HepG2 (cell line): ENCODE measurements around the gene LSMEM2. TPM values are rescaled to one million over a fixed set of nuclear protein-coding genes. Genes with fewer than 3 reads are reported as not detected.

Experiments used
- ADNP ChIP-seq: sonication (generic); formaldehyde crosslinking; IDR thresholded peaks from 2 replicates; pipeline ENCODE4 v1.4.0; 2020; ENCODE audit warnings: missing genetic modification reagents
- BORCS8-MEF2B ChIP-seq: sonication (generic); formaldehyde crosslinking; IDR thresholded peaks from 2 replicates; pipeline ENCODE4 v1.8.0; 2022; ENCODE audit warnings: mild to moderate bottlenecking, missing genetic modification reagents
- CBX5 ChIP-seq: sonication (generic); formaldehyde crosslinking; IDR thresholded peaks from 2 replicates; pipeline ENCODE4 v1.4.0; 2020; ENCODE audit warnings: missing genetic modification reagents, borderline replicate concordance
- GPN1 ChIP-seq: sonication (generic); formaldehyde crosslinking; IDR thresholded peaks from 2 replicates; pipeline ENCODE4 v1.5.1; 2020; ENCODE audit warnings: missing genetic modification reagents, borderline replicate concordance
- HCFC1 ChIP-seq: fragments of 150-350 bp; IDR thresholded peaks from 2 replicates; pipeline ENCODE4 v1.6.1; 2014; ENCODE audit warnings: low read depth, low read length
- HOXD1 ChIP-seq: sonication (generic); formaldehyde crosslinking; IDR thresholded peaks from 2 replicates; pipeline ENCODE4 v1.5.0; 2020; ENCODE audit warnings: missing genetic modification reagents
- IKZF4 ChIP-seq: sonication (generic); formaldehyde crosslinking; IDR thresholded peaks from 2 replicates; pipeline ENCODE4 v1.5.1; 2020; ENCODE audit warnings: borderline replicate concordance, mild to moderate bottlenecking, low read depth, missing genetic modification reagents; ENCODE audit errors: not compliant biosample characterization
- MEIS1 ChIP-seq: sonication (generic); formaldehyde crosslinking; IDR thresholded peaks from 2 replicates; pipeline ENCODE4 v1.9.0; 2021; ENCODE audit warnings: mild to moderate bottlenecking, missing genetic modification reagents, moderate library complexity, borderline replicate concordance
- MTF1 ChIP-seq: sonication (generic); formaldehyde crosslinking; IDR thresholded peaks from 2 replicates; pipeline ENCODE4 v1.5.0; 2020; ENCODE audit warnings: missing genetic modification reagents
- RAD21 ChIP-seq: fragments of 450-650 bp; formaldehyde crosslinking; IDR thresholded peaks from 2 replicates; pipeline ENCODE4 v1.5.0; 2020; ENCODE audit warnings: mild to moderate bottlenecking
- SALL2 ChIP-seq: sonication (generic); formaldehyde crosslinking; IDR thresholded peaks from 2 replicates; pipeline ENCODE4 v1.8.1; 2023; ENCODE audit warnings: mild to moderate bottlenecking, missing genetic modification reagents, inconsistent platforms
- TSC22D2 ChIP-seq: sonication (generic); formaldehyde crosslinking; IDR thresholded peaks from 2 replicates; pipeline ENCODE4 v1.5.1; 2020; ENCODE audit warnings: missing genetic modification reagents, mild to moderate bottlenecking, borderline replicate concordance
- ZNF670 ChIP-seq: sonication (generic); formaldehyde crosslinking; IDR thresholded peaks from 2 replicates; pipeline ENCODE4 v1.8.0; 2022; ENCODE audit warnings: mild to moderate bottlenecking, missing genetic modification reagents, borderline replicate concordance
- ZNF678 ChIP-seq: sonication (generic); formaldehyde crosslinking; IDR thresholded peaks from 2 replicates; pipeline ENCODE4 v1.4.0; 2020; ENCODE audit warnings: mild to moderate bottlenecking, missing genetic modification reagents
- ZNF746 ChIP-seq: sonication (generic); formaldehyde crosslinking; IDR thresholded peaks from 2 replicates; pipeline ENCODE4 v1.8.0; 2022; ENCODE audit warnings: mild to moderate bottlenecking, missing genetic modification reagents
- polyA plus RNA-seq, 8 experiments: library from polyadenylated mRNA; depleted of rRNA in 3 of 8; stranded (reverse) in 7 of 8; unstranded in 1 of 8; fragments of >200 nt; fragmentation: Illumina TruSeq in 4 of 8; extraction: Trizol in 4 of 8; gene quantifications; 2 replicates each; pipeline versions ENCODE4 v1.2.1 to v1.2.3, GENCODE V29; 2011 to 2016; ENCODE audit warnings: low read depth in 4 of 8, missing spikeins in 1 of 8, mixed read lengths in 1 of 8; ENCODE audit not compliant: insufficient read depth in 1 of 8
- total RNA-seq, 5 experiments: library from RNA; depleted of rRNA; stranded (reverse); fragments of >200 nt; fragmentation: Illumina TruSeq; extraction: Trizol; gene quantifications; 2 replicates each; pipeline ENCODE4 v1.2.3, GENCODE V29; 2016; ENCODE audit warnings: low read depth in 1 of 5
- TF ChIP-seq, protein P1 (sequence below): IDR thresholded peaks from 2 replicates; pipeline ENCODE4 v1.6.1; 2018; ENCODE audit warnings: missing genetic modification reagents
- TF ChIP-seq, protein P2 (sequence below): sonication (generic); formaldehyde crosslinking; IDR thresholded peaks from 2 replicates; pipeline ENCODE4 v1.4.0; 2020; ENCODE audit warnings: missing genetic modification reagents, borderline replicate concordance
- TF ChIP-seq, protein P3 (sequence below): IDR thresholded peaks from 2 replicates; pipeline ENCODE4 v1.6.1; 2016; ENCODE audit warnings: missing genetic modification reagents, missing compliant biosample characterization
- TF ChIP-seq, protein P4 (sequence below), 2 experiments: sonication (generic) in 1 of 2; formaldehyde crosslinking in 1 of 2; IDR thresholded peaks; 2 replicates each; pipeline versions ENCODE4 v1.5.1 to v1.6.1; 2011 to 2020; ENCODE audit warnings: borderline replicate concordance in 1 of 2, low read depth in 1 of 2, low read length in 1 of 2, mild to moderate bottlenecking in 1 of 2, missing genetic modification reagents in 1 of 2, moderate library complexity in 1 of 2
- TF ChIP-seq, protein P5 (sequence below): sonication (generic); formaldehyde crosslinking; IDR thresholded peaks from 2 replicates; pipeline ENCODE4 v1.5.0; 2020; ENCODE audit warnings: missing genetic modification reagents

Gene LSMEM2
- total and polyA plus RNA-seq, 2 of the 13 experiments (the other 11 are each of a cell fraction or from before 2014, with no cell fraction given), result 0.07 to 0.41 TPM

DNA sequence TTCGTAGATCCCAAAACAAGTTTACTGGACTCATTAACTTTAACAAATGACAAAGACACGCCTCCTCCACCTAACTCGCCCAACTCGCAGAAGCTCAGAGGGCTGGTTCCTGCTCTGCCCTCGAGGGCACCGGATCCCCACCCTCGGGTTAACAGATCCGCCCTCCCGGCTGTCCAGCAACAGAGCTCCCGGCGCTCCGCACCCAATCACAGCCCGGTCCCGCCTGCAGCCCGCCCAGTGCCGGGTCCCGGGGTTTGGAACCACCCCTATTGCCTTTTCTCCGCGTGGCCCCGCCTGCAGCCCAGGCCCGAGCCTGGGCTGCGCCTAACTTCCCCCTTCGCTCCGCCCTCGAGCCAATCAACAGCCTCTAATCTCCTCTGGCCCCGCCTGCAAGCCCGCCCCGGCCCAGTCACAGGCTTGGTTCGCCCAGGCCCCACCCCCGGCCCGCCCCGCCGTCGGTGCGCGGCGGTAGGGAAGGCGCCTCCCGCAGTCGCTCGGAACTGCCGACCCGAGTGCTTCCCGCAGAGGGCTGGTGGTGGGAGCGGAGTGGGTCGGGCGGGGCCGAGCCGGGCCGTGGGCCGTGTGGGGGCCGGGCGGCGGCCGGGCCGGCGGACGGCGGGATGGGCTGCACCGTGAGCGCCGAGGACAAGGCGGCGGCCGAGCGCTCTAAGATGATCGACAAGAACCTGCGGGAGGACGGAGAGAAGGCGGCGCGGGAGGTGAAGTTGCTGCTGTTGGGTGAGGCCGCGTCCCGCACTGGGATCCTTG, 43.0 kb upstream of the LSMEM2 start, which contains the start of gene GNAI2 (continued):
- no peak for TF ChIP-seq ZNF746 (CRISPR knock-in tag)
- peak; percentile 51 for TF ChIP-seq RAD21 (CRISPR knock-in tag)
- 0 out of 2 replicates have a peak, but pooled peaks have one; percentile 51 for TF ChIP-seq BORCS8-MEF2B (CRISPR knock-in tag)
- TF ChIP-seq, protein P1, sequence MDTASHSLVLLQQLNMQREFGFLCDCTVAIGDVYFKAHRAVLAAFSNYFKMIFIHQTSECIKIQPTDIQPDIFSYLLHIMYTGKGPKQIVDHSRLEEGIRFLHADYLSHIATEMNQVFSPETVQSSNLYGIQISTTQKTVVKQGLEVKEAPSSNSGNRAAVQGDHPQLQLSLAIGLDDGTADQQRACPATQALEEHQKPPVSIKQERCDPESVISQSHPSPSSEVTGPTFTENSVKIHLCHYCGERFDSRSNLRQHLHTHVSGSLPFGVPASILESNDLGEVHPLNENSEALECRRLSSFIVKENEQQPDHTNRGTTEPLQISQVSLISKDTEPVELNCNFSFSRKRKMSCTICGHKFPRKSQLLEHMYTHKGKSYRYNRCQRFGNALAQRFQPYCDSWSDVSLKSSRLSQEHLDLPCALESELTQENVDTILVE (CRISPR knock-in tag), result no peak; the same call in 1 of the 2 replicates
- TF ChIP-seq MTF1 (CRISPR knock-in tag), result no peak
- no peak for TF ChIP-seq ADNP (CRISPR knock-in tag)
- TF ChIP-seq ZNF678 (CRISPR knock-in tag), result no peak
- 0 out of 2 replicates have a peak, but pooled peaks have one; percentile 47 for TF ChIP-seq HOXD1 (CRISPR knock-in tag)
- TF ChIP-seq, protein P2, sequence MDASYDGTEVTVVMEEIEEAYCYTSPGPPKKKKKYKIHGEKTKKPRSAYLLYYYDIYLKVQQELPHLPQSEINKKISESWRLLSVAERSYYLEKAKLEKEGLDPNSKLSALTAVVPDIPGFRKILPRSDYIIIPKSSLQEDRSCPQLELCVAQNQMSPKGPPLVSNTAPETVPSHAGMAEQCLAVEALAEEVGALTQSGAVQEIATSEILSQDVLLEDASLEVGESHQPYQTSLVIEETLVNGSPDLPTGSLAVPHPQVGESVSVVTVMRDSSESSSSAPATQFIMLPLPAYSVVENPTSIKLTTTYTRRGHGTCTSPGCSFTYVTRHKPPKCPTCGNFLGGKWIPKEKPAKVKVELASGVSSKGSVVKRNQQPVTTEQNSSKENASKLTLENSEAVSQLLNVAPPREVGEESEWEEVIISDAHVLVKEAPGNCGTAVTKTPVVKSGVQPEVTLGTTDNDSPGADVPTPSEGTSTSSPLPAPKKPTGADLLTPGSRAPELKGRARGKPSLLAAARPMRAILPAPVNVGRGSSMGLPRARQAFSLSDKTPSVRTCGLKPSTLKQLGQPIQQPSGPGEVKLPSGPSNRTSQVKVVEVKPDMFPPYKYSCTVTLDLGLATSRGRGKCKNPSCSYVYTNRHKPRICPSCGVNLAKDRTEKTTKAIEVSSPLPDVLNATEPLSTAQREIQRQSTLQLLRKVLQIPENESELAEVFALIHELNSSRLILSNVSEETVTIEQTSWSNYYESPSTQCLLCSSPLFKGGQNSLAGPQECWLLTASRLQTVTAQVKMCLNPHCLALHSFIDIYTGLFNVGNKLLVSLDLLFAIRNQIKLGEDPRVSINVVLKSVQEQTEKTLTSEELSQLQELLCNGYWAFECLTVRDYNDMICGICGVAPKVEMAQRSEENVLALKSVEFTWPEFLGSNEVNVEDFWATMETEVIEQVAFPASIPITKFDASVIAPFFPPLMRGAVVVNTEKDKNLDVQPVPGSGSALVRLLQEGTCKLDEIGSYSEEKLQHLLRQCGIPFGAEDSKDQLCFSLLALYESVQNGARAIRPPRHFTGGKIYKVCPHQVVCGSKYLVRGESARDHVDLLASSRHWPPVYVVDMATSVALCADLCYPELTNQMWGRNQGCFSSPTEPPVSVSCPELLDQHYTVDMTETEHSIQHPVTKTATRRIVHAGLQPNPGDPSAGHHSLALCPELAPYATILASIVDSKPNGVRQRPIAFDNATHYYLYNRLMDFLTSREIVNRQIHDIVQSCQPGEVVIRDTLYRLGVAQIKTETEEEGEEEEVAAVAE (CRISPR knock-in tag), result no peak
- TF ChIP-seq, protein P3, sequence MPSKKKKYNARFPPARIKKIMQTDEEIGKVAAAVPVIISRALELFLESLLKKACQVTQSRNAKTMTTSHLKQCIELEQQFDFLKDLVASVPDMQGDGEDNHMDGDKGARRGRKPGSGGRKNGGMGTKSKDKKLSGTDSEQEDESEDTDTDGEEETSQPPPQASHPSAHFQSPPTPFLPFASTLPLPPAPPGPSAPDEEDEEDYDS (CRISPR knock-in tag), result peak; percentile 78
- TF ChIP-seq, protein P4, sequence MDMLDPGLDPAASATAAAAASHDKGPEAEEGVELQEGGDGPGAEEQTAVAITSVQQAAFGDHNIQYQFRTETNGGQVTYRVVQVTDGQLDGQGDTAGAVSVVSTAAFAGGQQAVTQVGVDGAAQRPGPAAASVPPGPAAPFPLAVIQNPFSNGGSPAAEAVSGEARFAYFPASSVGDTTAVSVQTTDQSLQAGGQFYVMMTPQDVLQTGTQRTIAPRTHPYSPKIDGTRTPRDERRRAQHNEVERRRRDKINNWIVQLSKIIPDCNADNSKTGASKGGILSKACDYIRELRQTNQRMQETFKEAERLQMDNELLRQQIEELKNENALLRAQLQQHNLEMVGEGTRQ (IDR thresholded peaks at IDR 0.05; ENCODE audit: low read depth, low read length), result no peak
- TF ChIP-seq, protein P4 (CRISPR knock-in tag; IDR thresholded peaks at IDR 0.05; ENCODE audit: borderline replicate concordance), result no peak
- TF ChIP-seq, protein P5, sequence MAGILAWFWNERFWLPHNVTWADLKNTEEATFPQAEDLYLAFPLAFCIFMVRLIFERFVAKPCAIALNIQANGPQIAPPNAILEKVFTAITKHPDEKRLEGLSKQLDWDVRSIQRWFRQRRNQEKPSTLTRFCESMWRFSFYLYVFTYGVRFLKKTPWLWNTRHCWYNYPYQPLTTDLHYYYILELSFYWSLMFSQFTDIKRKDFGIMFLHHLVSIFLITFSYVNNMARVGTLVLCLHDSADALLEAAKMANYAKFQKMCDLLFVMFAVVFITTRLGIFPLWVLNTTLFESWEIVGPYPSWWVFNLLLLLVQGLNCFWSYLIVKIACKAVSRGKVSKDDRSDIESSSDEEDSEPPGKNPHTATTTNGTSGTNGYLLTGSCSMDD (CRISPR knock-in tag), result no peak
- no peak for TF ChIP-seq HCFC1
- no peak for TF ChIP-seq TSC22D2 (CRISPR knock-in tag)
- peak; percentile 24 for TF ChIP-seq IKZF4 (CRISPR knock-in tag)
- no peak for TF ChIP-seq MEIS1 (CRISPR knock-in tag)
- TF ChIP-seq ZNF670 (CRISPR knock-in tag), result no peak
- no peak for TF ChIP-seq CBX5
- peak; percentile 78 for TF ChIP-seq SALL2 (CRISPR knock-in tag)
- TF ChIP-seq GPN1 (CRISPR knock-in tag), result no peak
